Cardiac muscle cell (in vitro differentiated cells and primary cell): ENCODE results near the gene ACTRT2. TPM values are rescaled to one million over a fixed set of nuclear protein-coding genes. Genes with fewer than 3 reads are reported as not detected.

Experiments used
- DNase-seq, 2 donors: peaks; one replicate each; pipeline versions ENCODE4 v3.0.0 to v3.0.0-alpha.2; 2010 to 2017; ENCODE audit warnings: low read depth in 1 of 2, low spot score in 1 of 2
- H3K27ac ChIP-seq: fragments of 200-600 bp; sonication (generic); 2 replicates; pipeline ENCODE4 v1.5.1; 2016
- H3K27me3 ChIP-seq: fragments of 200-600 bp; sonication (generic); 2 replicates; pipeline ENCODE4 v1.6.0; 2016; ENCODE audit warnings: control low read depth
- H3K36me3 ChIP-seq: fragments of 200-600 bp; sonication (generic); 2 replicates; pipeline ENCODE4 v1.5.1; 2016; ENCODE audit warnings: control low read depth
- H3K4me1 ChIP-seq: fragments of 200-600 bp; sonication (generic); 2 replicates; pipeline ENCODE4 v1.8.1; 2017; ENCODE audit warnings: low read depth, mild to moderate bottlenecking, mixed run types
- H3K4me3 ChIP-seq: fragments of 200-600 bp; sonication (generic); 2 replicates; pipeline ENCODE4 v1.5.1; 2016; ENCODE audit warnings: mild to moderate bottlenecking
- H3K9me3 ChIP-seq: fragments of 200-600 bp; sonication (generic); 2 replicates; pipeline ENCODE4 v1.5.1; 2017; ENCODE audit warnings: low read depth, mild to moderate bottlenecking, control low read depth
- polyA plus RNA-seq: library from polyadenylated mRNA; unstranded; fragments of >200 nt; fragmentation: Nextera tagmentation; extraction: Ambion mirVana; gene quantifications from 2 replicates; pipeline ENCODE4 v1.2.1, GENCODE V29; 2016
- total RNA-seq: library from RNA; depleted of rRNA; stranded (reverse); fragments of >200 nt; gene quantifications from 2 replicates; pipeline ENCODE4 v1.2.3, GENCODE V29; 2016
- TF ChIP-seq, protein P1 (sequence below): IDR thresholded peaks from 2 replicates; pipeline ENCODE4 v1.5.1; 2012; ENCODE audit warnings: low read depth, mild to moderate bottlenecking, low read length

Gene ACTRT2
- total and polyA plus RNA-seq, 2 experiments from 2014 or later: not detected

DNA sequence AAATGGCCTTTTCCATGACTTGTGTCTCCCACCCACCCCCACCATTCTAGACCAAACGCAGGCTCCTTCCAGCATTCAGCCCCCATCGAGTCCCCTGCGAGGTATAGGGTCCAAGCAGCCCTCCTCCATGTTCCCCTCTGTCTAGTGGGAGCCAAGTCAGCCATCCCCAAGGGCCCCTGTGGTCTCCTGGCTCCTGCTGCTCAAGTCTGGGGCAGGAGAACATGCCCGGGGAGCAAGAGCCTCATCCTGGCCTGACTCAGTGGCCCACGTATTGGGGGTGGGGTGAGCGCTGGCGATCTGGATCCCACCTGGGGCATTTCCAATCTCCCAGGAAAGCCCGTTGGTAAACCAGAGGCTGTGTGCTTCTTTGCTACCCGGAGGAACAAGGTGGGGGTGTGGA, 43.6 kb downstream of the ACTRT2 start:
- TF ChIP-seq, protein P1, sequence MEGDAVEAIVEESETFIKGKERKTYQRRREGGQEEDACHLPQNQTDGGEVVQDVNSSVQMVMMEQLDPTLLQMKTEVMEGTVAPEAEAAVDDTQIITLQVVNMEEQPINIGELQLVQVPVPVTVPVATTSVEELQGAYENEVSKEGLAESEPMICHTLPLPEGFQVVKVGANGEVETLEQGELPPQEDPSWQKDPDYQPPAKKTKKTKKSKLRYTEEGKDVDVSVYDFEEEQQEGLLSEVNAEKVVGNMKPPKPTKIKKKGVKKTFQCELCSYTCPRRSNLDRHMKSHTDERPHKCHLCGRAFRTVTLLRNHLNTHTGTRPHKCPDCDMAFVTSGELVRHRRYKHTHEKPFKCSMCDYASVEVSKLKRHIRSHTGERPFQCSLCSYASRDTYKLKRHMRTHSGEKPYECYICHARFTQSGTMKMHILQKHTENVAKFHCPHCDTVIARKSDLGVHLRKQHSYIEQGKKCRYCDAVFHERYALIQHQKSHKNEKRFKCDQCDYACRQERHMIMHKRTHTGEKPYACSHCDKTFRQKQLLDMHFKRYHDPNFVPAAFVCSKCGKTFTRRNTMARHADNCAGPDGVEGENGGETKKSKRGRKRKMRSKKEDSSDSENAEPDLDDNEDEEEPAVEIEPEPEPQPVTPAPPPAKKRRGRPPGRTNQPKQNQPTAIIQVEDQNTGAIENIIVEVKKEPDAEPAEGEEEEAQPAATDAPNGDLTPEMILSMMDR: no peak
- Histone ChIP-seq H3K36me3 (no peaks in the 10 kb centered on the region), H3K9me3 (no peaks in the 10 kb centered on the region), H3K27me3 (peaks cover 85% of the 10 kb centered on the region), H3K27ac (no peak overlapping the region), H3K4me3 (no peak overlapping the region), H3K4me1 (peaks cover 36% of the 10 kb centered on the region)
- no peak for DNase-seq

DNA sequence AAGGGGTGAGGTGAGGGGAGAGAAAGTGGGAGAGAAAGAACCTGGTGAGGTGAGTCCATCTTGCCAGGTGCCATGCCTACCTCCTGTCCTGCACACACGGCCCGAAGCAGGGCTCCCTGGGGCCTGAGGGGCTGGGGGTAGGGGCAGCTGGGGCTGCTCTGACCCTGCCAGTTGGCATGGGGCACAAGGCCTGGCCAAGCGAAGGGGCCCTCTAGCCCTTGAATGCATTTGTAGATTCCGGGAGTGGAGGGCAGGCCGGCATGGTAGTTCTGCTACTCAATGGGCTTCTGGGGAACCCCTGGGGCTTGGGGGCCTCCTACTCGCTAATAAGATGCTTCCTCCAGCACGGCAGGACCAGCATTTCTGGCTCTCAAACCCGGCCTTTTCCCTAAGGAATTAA, 44.1 kb downstream of the ACTRT2 start:
- H3K36me3 ChIP-seq: no peaks in the 10 kb centered on the region
- peaks cover 80% of the 10 kb centered on the region for H3K27me3 ChIP-seq
- no peak for DNase-seq
- TF ChIP-seq, protein P1: no peak
- H3K4me1 ChIP-seq: peaks cover 36% of the 10 kb centered on the region
- no peak overlapping the region for H3K27ac ChIP-seq
- H3K4me3 ChIP-seq: no peak overlapping the region
- no peaks in the 10 kb centered on the region for H3K9me3 ChIP-seq

DNA sequence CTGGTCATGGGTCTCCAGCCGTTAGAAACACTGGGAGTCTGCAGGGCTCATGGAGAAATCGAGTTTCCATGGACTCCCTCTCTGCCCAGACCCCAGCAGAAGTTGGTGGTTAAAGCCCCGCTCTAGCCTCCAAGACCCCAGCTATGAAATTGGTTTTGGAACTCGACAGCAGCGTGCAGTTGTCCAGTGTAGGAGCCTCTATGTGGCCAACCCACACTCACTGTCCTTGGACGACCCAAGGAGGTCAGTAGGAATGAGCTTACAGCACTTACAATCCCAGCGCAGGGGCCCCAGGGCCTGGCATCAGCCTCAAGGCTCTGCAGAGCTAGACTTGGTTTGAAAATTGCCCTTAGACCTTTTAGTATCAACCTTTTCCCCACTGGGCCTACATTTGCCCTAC, 44.5 kb downstream of the ACTRT2 start:
- Histone ChIP-seq H3K4me3 (peak overlapping the region; percentile 80), H3K36me3 (no peaks in the 10 kb centered on the region), H3K9me3 (no peaks in the 10 kb centered on the region), H3K27ac (no peak overlapping the region), H3K27me3 (peaks cover 80% of the 10 kb centered on the region), H3K4me1 (peaks cover 39% of the 10 kb centered on the region)
- TF ChIP-seq, protein P1: no peak
- no peak for DNase-seq

DNA sequence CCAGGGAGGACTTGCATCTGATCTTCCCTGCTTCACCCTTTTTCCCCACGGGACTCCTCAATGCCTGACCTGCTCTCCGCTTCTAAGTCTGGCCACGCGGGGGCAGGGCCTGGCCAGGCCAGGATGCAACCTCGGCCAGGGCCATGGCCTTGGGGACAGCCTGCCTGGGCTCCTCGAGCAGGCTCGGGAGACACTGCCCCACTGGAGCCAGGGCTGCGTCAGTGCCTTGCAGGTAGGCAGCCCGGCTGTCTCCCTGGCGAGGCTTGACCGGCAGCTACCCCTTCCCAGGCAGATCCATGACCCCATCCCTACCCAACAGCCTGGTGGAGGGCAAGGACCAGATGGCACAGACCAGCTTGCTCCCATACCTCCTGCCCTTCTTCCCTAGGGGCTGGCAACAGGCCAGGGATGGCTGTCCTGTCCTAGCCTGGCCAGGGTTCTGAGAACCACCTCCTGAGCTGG, 45.0 kb downstream of the ACTRT2 start:
- DNase-seq: peak; percentile 38 to 82

DNA sequence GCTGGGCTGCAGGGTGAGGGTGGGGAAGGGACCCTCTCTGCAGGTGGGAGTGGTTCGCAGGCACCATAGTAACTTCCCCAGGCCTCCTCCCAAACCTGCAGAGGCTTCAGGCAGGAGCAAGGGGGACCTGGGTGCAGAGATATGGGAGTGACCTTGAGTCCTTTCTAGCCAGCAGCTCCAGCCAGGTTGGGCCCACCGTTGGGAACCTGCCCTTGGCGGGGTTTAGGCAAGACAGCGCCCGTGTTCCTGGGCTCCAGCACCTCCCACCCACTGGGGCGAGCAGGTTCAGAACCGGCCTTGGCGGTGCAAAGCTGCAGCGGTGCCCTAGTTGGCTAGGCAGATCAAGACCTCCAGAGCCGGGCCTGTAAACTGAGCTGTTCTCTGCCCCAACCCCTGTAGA, 45.6 kb downstream of the ACTRT2 start:
- Histone ChIP-seq H3K4me1 (peaks cover 46% of the 10 kb centered on the region), H3K4me3 (peak overlapping the region; percentile 80), H3K9me3 (no peaks in the 10 kb centered on the region), H3K36me3 (no peaks in the 10 kb centered on the region), H3K27me3 (peaks cover 80% of the 10 kb centered on the region), H3K27ac (peak overlapping the region; percentile 8)
- no peak for DNase-seq
- TF ChIP-seq, protein P1: no peak

More for the DNA sequence above, 45.0 kb downstream of the ACTRT2 start:
- peak overlapping the region; percentile 80 for H3K4me3 ChIP-seq
- H3K27me3 ChIP-seq: peaks cover 80% of the 10 kb centered on the region
- peaks cover 43% of the 10 kb centered on the region for H3K4me1 ChIP-seq
- H3K9me3 ChIP-seq: no peaks in the 10 kb centered on the region
- H3K36me3 ChIP-seq: no peaks in the 10 kb centered on the region
- peak overlapping the region; percentile 8 for H3K27ac ChIP-seq
- TF ChIP-seq, protein P1: peak; percentile 50

DNA sequence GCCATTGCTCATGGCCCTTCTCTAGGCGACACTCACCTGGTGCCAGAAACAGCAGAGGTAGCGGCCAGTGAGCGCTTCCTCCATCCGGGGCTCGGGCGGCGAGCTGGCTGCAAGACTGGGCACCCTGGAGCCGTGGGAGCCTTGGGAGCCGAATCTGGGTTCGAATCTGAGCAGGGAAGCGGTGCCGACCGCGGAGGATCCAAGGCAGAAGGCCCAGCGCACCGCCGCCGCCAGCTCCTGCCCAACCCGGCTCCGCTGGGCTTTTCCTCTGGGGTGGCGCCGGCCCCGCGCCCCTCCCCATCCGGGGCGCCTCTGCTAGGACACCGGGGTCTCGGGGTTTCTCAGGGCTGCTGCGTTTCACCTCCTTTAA, 46.0 kb downstream of the ACTRT2 start:
- DNase-seq: no peak
- TF ChIP-seq, protein P1: no peak
- H3K27me3 ChIP-seq: peaks cover 80% of the 10 kb centered on the region
- H3K4me1 ChIP-seq: peaks cover 44% of the 10 kb centered on the region
- H3K36me3 ChIP-seq: no peaks in the 10 kb centered on the region
- peak overlapping the region; percentile 80 for H3K4me3 ChIP-seq
- no peaks in the 10 kb centered on the region for H3K9me3 ChIP-seq
- H3K27ac ChIP-seq: no peak overlapping the region
